ENCODE measurements around the gene ILKAP.
A peak's percentile ranks its signal among the peaks of the same experiment; 100 is the strongest.

The ILKAP gene

DNA sequence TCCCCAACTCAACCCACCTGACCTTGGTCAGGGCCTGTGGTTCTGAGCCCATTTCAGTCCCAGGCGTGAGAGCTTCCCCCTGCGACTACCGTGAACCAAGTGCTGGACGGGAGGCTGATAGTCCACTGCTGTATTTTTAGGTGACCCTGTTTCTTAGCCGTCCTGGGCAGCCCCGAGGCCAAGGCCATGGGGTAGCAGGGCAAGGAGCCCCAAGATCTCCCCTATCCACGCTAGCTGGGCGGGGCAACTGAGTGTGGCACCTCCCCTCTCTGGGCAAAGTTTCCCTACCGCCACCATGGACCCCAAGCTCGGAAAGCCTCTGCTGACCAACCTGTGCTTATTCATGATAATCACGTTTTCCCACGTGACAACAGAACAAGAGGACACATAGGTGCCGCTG lies 65.6 kb downstream of the ILKAP start:
- no peak for DNase-seq (ENCODE audit: low read depth, low spot score)

DNA sequence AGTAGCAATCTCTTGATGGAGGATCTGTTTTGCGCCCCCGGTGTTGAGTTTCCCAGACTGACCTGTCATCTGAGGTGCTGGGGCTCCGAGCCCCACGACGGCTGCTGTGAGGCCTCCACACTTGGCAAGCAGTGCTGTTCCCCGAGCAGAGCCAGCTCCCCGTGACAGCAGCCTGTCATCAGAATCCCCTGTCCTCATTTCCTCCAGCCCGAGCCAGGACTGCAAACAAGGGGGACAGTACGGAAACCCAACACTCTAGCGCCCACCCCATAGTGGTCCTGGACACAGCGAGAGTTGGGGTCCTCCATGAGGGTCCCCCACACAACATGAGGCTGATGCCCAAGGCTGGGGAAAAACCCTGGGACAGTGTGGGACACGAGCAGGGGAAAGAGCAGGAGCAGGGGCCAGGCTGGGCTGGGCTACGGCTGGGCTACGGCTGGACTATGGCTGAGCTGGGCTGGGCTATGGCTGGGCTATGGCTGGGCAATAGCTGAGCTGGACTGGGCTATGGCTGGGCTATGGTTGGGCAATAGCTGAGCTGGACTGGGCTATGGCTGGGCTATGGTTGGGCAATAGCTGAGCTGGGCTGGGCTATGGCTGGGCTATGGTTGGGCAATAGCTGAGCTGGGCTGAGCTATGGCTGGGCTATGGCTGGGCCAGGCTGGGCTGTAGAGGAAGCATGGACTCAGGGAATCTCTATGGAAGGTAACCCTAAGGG lies 66.5 kb downstream of the ILKAP start:
- DNase-seq (ENCODE audit: low read depth, low spot score), result peak; percentile 71

DNA sequence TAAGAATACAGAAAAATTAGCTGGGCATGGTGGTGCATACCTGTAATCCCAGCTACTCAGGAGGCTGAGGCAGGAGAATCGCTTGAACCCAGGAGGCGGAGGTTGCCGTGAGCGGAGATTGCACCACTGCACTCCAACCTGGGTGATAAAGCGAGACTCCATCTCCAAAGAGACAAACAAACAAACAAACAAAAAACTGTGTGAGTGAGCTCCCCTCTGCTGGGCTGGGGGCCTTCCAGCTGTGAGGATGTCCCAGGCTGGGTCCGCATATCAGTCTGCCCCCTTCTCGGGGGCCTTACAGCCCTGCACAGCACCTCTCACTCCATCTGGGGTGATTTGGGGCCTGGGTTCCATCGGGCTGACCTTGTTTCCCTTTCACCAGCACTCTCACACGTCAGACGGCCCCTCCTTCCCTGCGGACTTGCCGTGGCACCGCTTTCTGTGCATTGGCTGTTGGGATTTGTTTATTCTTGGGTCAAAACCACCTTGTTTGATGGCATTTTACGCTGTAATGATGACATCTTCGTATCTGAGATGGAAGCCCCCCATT lies 67.8 kb downstream of the ILKAP start:
- no peak for DNase-seq (ENCODE audit: low read depth, low spot score)

DNA sequence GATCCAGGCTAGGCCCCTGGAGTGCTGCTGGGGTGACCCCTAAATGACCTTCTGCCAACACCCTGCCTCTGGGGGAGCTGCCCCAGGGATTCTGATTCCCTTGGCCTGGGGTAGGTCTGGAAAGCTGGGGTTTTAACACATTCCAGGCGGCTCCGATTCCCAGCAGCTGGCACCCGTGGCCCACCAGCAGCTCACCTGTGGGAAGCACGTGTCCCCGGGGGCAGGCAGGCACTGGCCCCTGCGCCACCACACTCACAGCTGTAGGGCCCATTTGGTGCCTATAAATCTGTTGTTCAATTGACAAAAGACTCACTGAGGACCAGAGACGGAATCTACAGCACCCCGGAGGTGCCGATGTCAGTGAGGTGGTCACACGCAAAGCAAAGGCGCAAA lies 69.1 kb downstream of the ILKAP start:
- no peak for DNase-seq (ENCODE audit: low read depth, low spot score)

DNA sequence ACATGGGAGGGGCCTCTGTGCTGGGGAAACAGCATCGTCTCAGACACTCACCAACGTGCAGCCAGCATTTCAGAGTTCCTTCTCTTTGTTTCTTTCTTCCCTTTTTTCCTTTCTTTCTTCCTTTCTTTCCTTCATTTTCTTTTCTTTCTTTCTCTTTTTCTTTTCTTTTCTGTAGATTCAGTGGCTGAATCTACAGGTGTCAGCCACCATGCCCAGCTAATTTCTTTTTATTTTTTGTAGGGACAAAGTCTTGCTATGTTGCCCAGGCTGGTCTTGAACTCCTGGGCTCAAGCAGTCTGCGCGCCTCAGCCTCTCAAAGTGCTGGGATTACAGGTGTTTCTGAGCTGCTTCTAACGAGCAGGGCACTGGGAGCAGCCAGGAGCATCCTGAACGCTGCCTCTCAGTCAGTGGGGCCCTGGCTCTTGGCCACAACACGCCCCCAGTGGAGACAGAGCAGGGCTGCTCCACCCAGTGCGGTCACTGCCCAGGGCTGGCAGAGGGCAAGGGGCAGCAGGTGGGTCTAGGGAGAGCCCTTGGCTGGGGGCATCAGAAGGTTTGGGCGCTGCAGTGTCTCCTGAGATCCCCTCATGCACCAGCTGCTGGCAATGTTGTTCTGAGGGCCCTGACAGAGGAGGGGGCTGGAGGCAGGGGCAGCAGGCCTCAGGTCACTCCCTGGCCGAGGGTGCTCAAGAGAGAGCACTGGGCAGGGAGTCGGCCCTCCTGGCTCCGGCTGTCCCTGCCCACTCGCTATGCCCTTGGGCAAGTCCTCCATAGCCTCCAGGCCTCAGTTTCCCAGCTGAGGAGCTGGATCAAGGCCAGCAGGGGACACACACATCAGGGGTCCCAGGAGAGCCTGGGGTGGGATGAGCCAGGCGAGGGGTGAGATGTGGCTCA lies 69.7 kb downstream of the ILKAP start:
- no peak for DNase-seq (ENCODE audit: low read depth, low spot score)

DNA sequence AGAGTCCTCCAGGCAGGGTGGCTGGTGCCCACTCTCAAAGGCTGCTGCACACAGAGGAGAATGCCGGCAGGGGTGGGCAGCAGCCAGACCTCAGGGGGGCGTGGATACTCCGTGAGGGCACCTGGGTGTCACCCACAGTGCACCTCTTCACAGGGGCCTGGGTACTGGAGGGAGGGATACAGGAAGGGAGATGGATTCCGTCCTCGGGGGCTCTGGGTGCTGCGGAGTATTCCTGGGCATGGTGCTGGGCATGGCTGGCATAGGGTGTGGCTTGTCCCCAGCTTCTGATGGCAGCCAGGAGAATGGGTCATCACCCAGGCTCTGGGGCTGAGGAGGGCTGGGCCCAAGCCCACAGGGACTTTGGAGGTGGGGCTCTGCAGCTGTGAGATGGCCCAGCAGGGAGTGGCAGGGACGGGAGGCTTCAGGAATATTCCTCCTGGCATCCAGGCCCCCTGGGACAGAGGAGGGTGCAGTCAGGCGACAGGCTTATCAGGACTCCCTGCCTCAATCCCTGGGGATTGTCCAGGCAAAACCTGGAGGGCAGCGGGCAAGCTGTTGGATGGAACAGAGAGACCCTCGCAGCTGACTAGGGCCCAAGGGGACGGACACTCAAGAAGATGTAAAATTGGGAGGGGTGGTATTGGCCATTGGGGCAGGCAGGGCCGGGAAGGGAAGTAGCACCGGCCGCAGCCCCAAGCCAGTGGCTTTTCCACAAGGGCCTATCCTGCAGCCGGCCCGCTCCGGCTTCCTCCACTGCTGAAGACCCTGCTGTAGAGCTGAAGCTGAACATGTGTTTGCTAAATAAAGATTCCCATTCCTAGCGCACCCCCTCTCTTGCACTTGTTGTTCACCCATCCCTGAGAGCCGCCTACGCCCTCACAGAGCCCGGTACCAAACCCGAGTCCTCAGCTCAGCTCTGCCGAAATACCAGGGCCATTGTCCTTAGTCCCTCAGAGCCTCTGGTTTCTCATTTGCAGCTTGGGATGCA lies 70.7 kb downstream of the ILKAP start:
- DNase-seq (ENCODE audit: low read depth, low spot score), result no peak

DNA sequence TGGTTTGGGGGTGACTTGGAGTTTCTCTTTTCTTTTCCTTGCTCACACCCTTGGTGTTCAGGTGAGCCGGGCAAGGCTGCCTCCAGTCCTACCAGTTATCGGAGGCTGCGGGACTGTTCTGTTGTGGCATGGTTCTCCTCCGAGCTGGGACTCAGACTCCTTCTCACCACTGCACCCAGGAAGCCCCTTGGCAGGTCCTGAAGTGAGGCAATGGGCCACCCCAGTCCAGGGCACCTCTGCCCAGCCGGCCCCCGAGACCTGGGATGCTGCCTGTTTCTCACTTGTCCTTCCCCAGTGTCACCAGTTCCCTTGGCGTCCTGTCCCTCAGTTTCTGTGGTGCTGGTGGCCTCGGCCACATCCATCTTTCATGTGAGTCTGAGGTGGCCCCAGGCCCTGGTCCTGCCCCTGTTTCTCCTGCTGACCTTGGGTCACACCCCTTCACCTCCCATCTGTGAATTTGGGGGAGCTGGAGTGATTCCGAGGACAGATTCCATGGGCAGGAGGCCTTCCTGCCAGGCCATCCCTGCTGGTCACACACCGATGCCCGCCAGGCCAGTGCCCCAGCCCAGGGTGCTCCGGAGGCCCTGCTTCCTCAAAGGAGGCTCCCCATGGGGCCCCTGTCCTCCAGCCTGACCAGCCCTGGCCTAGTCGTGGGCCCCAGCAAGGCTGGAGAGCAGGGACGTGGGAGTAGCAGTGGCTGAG lies 71.6 kb downstream of the ILKAP start:
- no peak for DNase-seq (ENCODE audit: low read depth, low spot score)

DNA sequence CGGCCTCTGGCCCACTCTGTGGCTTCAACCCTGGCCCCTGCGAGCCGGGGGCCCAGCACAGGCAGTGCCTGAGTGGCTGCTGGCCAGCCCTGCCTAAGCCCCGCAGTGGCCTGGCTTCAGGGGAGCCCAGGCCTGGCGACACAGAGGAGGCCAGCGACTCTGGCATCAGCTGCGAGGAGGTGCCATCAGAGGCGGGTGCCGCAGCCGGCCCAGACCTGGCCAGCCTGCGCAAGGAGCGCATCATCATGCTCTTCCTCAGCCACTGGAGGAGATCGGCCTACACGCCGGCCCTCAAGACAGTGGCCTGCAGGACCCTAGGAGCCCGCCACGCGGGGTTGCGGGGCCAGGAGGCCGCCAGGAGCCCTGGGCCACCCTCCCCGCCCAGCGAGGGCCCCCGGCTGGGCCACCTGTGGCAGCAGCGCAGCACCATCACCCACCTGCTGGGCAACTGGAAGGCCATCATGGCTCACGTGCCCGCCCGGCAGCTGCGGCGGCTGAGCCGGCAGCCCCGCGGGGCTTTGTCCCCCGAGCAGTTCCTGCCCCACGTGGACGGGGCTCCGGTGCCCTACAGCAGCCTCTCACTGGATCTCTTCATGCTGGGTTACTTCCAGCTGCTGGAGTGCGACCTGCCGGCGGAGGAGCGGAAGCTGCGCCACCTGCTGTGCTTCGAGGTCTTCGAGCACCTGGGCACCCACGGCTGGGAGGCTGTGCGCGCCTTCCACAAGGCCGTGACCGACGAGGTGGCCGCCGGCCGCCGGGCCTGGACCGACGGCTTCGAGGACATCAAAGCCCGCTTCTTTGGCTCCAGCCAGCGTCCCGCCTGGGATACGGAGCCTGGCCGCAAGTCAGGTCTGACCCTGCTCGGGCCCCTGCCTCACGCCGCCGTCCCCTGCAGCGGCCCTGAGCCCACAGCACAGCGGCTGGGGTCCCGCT lies 72.5 kb downstream of the ILKAP start:
- no peak for DNase-seq (ENCODE audit: low read depth, low spot score)

DNA sequence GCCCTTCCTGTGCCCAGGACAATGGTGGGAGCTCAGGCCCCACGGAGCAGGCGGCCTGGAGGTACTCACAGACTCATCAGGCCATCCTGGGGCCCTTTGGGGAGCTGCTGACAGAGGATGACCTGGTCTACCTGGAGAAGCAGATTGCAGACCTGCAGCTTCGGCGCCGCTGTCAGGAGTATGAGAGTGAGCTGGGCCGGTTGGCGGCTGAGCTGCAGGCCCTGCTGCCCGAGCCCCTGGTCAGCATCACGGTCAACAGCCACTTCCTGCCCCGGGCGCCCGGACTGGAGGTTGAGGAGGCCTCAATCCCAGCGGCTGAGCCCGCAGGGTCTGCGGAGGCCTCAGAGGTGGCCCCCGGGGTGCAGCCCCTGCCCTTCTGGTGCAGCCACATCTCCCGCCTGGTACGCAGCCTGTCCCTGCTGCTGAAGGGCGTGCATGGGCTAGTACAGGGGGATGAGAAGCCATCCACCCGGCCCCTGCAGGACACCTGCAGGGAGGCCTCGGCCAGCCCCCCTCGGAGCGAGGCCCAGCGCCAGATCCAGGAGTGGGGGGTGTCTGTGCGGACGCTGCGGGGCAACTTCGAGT lies 73.3 kb downstream of the ILKAP start:
- no peak for DNase-seq (ENCODE audit: low read depth, low spot score)

DNA sequence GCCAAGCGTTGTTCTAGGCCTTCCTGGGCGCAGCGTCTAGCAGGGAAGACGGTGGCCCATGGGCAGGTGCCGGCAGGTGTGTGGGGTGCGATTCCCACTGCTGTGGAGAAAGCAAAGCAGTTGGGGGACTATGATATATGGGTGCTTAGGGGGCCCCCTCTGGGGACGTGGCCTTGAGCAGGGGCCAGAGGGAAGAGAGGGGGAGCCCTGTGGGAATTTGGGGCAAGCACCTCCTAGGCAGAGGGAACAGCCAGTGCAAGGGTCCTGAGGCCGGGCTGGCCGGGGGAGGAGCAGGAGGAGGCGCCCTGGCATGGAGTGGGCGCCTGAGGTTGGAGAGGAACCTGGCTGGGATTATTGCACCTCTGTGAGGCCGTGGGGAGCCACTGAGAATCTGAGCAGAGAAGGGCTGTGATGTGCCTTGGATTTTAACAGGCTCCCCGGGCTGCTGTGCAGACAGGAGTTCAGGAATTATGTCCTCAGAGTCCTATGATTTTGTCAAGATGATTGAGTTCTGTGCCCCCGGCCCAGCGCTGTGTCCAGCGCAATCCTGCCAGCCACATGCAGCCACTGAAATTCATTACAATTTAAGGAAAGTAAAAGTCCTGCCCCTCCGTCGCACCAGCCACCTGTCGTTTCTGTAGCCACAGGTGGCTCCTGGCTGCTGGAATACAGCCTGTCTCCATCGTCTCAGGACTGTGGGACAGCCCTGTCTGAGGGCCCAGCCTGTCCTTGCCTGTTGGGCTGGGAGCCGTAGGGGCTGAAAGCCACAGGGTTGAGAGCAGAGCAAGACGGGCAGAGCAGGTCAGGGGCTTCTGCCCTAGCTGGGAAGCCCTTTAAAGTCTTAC lies 74.1 kb downstream of the ILKAP start:
- no peak for DNase-seq (ENCODE audit: low read depth, low spot score)

DNA sequence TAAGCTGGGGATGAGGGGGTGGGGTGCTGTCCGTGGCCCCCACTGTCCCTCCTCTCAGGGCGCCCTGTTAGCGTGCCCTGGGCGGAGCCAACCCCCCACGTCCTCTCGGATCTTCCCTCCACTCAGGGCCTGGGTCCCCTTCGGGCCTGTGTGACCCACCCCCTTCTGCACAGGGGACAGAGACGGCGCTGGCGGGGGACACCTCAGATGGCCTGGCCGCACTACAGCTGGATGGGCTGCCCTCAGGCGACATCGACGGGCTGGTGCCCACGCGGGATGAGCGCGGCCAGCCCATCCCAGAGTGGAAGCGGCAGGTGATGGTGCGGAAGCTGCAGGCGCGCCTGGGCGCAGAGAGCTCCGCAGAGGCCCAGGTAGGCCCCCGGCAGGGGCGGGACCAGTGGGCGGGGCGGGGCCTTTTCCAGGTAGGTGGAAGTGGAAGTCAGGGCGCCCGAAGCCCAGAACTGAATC lies 74.9 kb downstream of the ILKAP start:
- no peak for DNase-seq (ENCODE audit: low read depth, low spot score)

DNA sequence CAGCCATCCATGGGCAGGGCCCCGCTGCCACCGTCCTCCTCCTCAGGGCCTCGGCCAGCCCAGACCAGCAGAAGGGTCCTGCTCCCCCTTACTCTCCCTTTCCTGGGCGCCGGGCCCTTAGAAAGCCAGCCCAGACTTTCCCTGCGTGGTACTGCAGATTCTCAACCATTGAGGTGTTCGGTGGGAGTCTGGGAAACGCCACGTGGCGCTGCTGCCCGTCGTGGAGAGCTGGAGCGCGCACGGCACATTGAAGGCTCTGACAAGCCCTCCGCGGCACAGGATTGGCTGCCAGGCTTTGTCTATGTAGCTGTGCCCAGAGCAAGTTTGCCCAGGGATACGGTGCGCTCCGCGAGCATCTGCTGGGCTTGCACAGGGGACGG lies 75.4 kb downstream of the ILKAP start:
- no peak for DNase-seq (ENCODE audit: low read depth, low spot score)

DNA sequence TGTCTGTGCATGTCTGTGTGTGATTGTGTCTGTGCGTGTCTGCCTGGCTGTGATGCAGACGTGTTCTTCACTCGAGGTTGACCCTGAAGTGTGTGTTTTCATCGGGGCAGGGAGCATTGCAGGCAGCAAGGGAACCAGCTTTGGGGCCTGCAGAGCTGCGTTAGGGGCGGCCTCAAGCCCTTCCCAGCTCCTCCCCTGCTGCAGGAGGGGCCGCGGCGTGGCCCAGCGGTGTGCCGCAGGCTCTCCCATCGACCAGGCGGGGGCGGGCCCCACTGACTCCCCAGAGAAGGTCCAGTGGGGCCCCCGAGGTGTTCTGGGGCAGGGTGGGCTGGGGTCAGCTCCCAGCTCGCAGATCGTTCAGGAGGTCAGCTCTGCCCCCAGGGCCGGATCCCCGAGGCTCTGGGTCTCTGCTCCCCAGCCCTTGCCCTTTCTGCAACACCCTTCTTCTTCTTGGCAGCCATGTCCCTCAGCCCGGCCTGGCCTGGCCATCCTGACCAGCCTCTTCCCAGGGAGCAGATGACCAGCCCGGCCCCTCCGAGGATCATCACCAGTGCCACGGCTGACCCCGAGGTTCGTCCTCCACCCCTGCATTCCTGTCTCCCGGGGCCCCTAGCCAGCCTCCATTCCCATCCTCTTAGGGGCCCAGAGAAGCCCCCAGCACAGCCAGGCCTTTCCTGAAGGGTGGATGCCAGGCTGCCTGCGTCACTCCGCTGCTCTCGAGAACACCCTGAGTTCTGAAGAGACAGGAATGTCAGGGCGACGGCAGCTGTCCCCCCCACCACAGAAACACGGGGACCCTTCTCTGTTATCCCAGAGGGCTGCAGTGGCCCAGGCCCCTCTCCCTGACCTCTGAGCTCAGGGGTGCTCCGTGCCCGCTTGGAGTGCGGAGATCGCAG lies 76.1 kb downstream of the ILKAP start:
- no peak for DNase-seq (ENCODE audit: low read depth, low spot score)

DNA sequence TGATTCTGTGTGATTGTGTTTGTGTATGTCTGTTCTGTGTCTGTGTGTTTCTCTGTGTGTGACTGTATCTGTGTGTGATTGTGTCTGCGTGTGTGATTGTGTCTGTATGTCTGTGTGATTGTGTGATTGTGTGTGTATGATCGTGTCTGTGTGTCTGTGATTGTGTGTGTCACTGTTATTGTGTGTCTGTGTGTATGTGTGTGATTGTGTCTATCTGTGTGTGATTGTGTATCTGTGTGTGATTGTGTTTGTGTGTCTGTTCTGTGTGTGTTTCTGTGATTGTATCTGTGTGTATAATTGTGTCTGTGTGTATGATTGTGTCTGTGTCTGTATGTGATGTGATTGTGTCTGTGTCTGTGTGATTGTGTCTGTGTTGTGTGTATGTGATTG lies 76.7 kb downstream of the ILKAP start:
- no peak for DNase-seq (ENCODE audit: low read depth, low spot score)

DNA sequence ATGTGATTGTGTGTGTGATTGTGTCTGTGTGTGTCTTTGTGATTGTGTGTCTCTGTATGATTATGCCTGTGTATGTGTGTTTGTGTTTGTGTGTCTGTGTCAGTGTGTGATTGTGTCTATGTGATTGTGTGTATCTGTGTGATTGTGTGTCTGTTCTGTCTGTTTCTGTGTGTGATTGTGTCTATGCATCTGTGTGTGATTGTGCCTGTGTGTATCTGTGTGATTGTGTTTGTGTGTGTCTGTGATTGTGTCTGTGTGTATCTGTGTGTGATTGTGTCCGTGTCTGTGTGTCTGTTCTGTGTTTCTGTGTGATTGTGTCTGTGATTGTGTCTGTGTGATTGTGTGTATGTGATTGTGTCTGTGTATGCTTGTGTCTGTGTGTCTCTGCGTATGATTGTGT lies 77.2 kb downstream of the ILKAP start:
- DNase-seq (ENCODE audit: low read depth, low spot score), result no peak

DNA sequence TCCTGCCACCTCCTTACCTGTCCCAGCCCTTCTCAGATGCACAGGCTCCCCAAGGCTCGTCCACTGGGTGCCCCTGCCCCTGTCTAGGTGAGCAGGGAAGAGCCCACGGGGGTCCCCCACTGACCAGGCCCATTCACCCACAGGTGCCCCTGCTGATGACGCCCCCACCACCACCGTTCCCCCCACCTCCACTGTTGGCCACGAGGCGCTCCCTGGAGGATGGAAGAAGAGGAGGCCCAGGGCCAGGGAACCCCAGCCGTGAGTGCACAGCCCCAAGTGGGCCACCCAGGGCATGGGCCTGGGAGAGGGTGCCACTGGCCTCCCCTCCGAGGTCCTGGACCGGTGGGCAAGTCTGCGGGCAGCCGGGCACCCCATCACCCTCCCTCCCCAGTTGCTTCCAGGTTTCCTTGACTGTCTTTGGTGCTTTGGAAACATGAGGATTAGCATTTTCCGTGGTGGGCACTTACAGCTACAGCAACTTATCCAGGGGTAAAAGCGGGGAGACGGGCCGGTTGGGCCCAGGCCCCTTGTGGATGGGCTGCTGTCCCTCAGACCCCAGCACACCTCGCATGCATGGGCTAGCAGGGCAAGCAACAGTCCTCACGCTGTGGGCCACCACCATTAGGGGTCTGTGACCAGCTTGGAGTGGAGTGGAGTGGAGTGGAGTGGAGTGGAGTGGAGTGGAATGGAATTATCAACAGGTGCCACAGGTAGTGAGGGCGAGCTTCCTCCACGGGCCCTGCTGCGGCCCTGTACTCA lies 78.2 kb downstream of the ILKAP start:
- DNase-seq (ENCODE audit: low read depth, low spot score), result no peak

Measured in ELF-1 (cell line).